ENCODE data around the gene PCNT. TPM values are rescaled to one million over a fixed set of nuclear protein-coding genes. Genes with fewer than 3 reads are reported as not detected.
A peak's percentile ranks its signal among the peaks of the same experiment; 100 is the strongest.
"Not testable (repeated sequence)": the region's sequence is repeated elsewhere in the genome, so short reads cannot be mapped to it uniquely, and the experiment has no call there.

Gene PCNT
- total RNA-seq, 1 donor from 2014 or later: 27.3 TPM

DNA sequence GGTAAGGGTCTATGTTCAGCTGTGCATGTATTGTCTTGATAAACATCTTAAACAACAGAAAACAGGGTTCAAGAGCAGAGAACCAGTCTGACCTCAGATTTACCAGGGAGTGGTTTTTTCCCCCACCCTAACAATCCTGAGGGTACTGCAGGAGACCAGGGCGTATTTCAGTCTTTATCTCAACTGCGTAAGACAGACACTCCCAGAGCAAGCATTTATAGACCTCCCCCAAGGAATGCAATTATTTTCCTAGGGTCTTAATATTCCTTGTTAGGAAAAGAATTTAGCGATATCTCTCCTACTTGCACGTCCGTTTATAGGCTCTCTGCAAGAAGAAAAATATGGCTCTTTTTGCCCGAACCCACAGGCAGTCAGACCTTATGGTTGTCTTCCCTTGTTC lies 124.9 kb downstream of the PCNT start:
- intact Hi-C loops (cut with DNase I); ATAC-seq; DNase-seq (ENCODE audit: missing footprints): not testable (repeated sequence)

DNA sequence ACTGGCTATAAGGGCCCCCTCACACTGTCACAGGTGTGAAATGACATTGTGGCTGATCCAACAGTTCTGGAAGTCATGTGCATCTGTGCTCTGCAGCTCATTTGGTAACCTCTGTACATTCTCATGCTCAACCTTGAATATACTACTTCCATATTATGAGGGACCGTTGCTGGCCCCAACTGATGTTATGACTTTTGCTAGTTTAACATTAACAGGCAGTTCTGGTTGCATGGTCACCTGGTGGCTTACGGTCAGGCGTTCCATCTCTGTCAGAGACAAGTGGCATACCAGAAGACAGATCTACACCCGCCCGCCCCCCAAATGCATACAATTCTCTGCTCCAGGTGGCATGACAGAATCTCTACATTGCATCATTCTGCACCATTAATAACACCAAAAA lies 128.8 kb downstream of the PCNT start:
- no peak for ATAC-seq
- intact Hi-C loops (cut with DNase I): loop anchor here (10.0 kb wide), 1 partner anchor 128 kb away; the partner anchor contains the start of genes C21orf58 and PCNT
- DNase-seq (ENCODE audit: missing footprints): no peak

DNA sequence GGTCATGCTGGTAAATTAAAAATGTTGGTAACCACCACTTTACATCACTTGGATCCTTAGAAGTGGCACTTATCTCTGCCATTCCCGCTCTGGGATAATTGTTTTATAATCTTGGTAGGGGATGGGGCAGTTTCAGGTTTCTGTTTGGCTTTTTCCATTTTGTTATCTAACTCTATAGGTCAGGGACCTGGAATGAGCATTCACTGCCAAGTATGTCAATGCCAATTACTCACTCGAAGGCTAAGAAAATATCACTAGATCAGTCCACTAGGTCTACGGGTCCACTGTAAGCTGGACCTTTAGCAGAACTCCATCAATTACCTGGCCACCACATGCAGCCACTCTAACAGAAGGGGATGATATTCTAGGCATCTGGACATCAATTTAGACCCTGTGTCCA lies 130.2 kb downstream of the PCNT start:
- intact Hi-C loops (cut with DNase I): loop anchor here (10.0 kb wide), 1 partner anchor 129 kb away; the partner anchor contains the start of genes C21orf58 and PCNT
- no peak for DNase-seq (ENCODE audit: missing footprints)
- no peak for ATAC-seq

DNA sequence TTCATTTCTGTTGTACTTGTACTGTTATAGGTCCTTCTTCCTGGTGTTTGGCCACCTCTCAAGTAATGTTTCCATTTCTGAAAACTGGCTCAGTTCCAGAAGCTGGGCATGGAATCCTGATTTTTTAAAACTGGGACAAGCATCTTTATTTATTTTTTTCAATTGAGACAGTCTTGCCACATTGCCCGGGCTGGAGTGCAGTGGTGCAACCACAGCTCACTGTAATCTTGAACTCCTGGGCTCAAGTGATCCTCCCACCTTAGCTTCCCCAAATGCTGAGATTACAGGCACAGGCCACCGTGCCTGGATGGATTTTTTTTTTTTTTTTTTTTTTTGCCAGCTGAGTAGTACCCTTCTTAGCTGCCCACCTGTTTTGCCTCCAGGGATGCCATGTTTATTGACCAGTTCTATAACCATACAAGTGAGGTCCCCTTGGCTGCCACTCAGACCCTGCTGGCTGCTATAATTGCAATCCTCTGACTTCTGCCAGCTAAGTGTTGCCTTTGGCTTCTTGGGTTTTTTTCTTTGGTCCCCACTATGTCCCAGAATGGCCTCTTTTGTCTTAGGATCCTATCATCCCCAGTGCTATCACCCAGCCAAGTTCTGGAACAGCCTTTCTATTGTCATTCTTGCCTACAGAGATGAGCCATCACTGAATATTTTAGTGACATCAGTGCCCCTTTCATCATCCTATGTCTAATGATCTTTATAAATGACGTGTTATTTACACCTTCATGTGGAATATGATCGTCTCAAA lies 130.9 kb downstream of the PCNT start:
- ATAC-seq: no peak

DNA sequence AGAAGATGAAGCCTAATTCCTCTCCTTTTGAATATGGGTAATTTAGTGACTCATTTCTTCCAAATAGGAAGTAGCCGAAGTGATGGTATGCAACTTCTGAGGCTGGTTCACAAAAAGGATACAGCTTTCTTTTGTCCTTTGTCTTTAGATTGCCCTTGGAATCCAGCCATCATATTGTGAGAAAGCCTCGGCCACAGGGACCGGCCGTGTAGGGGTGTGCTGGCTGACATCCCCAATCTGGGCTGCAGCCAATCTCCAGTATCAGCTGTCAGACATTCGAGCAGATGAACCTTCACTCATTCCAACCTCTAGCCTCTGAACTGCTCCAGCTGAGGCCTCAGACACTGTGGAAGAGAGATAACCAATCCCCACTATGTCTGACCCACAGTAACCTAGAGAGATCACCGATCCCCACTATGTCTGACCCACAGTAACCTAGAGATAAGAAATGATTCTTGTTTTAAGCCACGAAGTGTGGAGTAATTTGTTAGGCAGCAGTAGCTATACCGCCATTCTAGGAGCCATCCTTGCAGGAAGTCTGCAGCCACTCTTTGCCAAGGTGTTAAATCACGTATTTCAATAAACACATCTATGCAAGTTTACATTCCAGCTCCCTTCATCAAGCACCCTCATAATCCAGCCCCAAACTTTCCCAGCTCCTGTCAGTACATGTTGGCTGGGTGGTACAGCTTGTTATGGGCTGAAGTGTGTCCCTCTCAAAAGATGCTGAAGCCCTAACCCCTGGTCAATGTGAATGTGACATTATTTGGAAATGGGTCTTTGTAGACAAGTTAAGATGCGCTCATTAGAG lies 131.8 kb downstream of the PCNT start:
- DNase-seq (ENCODE audit: missing footprints) (no peak), ATAC-seq (no peak)
- intact Hi-C loops (cut with DNase I): loop anchor here (10.0 kb wide), 1 partner anchor 131 kb away; the partner anchor contains the start of genes C21orf58 and PCNT

More for the DNA sequence above, 130.9 kb downstream of the PCNT start:
- no peak for DNase-seq (ENCODE audit: missing footprints)
- intact Hi-C loops (cut with DNase I): loop anchor here (10.0 kb wide), 1 partner anchor 130 kb away; the partner anchor contains the start of genes C21orf58 and PCNT

DNA sequence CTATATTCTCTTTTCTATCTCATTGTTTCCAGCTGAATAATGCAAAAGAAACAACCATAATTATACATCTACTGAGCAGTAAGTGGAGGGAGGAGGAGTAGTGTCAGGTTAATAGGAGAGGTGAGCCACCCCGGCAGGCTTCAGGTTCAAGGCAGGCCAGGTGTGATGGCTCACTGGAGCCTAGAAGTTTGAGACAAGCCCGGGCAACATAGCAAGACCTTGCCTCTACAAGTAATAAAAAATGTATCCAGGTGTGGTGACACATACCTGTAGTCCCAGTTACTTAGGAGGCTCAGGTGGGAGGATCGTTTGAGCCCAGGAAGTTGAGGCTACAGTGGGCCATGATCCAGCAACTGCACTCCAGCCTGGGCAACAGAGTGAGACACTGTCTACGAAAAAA lies 132.8 kb downstream of the PCNT start:
- no peak for ATAC-seq
- intact Hi-C loops (cut with DNase I): loop anchor here (10.0 kb wide), 1 partner anchor 132 kb away; the partner anchor contains the start of genes C21orf58 and PCNT
- DNase-seq (ENCODE audit: missing footprints): no peak

DNA sequence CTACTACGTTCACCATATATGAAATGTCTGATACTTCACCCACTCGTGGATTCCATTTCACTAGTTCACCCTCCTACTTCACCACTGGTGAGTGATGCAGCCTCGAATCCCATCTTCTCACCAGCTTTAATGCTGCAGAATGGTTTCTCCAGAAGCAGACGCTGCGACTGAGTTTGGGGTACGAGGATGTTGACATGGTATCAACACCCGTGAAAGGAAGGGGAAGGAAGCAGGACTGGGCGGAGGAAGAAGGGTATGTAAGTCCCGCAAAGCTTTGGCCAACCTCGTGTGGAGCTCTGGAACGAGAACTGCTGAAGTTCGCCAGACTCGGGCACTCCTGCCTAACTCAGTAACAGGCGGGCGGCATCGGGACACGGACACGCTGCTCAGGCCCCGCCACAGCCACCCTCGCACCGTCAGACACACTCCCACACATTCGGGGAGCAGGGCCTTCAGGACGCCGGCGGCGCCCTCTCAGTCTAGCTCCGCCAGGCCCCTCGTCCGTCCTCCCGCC lies 133.9 kb downstream of the PCNT start:
- peak; percentile 81 for DNase-seq (ENCODE audit: missing footprints)
- ATAC-seq: peak; percentile 15
- intact Hi-C loops (cut with DNase I): loop anchor here (10.0 kb wide), 1 partner anchor 133 kb away; the partner anchor contains the start of genes C21orf58 and PCNT

DNA sequence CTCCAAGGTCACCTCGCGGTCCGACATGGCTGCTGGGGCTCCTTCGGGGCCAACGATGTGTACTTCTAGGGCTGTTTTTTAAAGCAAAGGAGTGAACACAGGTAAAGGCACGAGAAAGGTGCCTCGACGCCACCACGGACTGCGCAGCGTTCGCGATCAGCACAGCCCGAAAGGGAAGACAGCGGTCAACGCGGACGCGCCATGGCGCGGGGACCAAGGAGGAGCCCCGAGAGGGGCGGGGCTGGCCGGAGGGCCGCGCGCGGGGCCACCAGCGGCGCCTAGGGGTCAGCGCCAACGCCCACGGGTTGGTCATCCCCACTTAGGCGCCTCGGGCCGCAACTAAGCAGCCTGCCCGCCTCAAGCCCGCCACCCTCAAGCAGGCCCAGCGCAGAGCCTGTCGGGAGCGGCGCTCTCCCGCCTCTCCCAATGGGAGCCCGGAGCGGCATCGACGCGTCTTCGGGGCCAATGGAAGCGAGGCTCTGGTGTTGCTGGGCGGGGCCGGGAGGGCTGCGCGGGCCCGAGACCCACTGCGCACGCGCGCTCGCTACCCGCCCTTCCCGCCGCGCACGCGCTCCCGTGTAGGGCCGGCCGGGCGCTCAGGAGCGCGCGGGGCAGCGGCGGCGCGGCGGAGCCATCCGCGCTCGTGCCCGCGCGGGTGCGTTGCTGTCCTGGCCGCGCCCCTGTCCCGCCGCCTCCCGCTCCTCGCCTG lies 134.5 kb downstream of the PCNT start, which contains the start of gene DIP2A:
DIP2A (plus strand) TSS at position 577 of the 709 bp plus-strand sequence. CDS start 241 bp downstream, outside the sequence.
- DNase-seq (ENCODE audit: missing footprints): peak; percentile 98
- intact Hi-C loops (cut with DNase I): loop anchor here (10.0 kb wide), 1 partner anchor 134 kb away; the partner anchor contains the start of genes C21orf58 and PCNT
- peak; percentile 98 for ATAC-seq

DNA sequence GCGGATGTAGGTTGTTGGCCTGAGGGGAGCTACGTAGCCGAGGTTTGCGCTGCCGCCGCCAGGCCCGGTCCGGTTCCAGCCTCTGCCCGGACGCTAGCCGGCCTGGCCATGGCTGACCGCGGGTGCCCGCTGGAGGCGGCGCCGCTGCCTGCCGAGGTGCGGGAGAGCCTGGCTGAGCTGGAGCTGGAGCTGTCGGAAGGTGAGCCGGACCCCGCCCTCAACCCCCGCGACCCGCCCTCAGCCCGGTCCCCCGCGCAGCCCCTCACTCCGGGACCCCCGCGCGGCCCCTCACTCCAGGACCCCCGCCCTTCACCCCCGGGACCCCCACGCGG lies 135.0 kb downstream of the PCNT start:
- ATAC-seq (no peak), DNase-seq (ENCODE audit: missing footprints) (no peak)
- intact Hi-C loops (cut with DNase I): loop anchor here (10.0 kb wide), 1 partner anchor 134 kb away; the partner anchor contains the start of genes C21orf58 and PCNT

DNA sequence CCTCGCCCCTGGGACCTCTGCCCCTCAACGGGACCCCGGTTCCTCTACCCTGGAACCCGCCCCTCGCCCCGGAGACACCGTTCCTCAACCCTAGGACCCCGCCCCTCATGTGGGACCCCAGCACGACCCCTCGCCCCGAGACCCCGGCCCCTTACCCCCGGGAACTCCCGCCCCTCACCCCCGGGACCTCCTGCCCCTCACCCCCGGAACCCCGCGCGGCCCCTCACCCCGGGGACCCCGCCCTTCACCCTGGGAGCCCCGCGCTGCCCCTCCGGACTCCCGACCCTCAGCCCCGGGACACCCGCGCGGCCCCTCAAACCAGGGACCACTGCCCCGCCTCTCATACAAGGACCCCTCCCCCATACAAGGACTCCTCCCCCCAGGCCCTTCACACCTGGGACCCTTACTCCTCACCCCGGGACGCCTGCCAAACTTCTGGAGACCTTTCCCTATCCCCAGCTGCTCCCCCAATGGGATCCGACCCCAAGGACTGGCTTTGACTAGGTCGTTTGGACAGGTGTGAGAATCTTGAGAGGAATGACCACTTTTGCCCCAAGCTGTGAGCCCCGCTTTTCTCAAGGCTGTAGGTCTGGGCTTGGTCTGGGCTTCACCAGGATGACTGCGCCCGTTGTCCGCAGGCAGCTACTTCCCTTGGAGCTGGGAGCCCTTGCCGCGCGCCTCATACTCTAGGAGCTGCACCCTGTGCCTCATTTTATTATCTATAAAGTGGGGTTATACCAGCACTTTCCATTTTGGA lies 135.6 kb downstream of the PCNT start:
- DNase-seq (ENCODE audit: missing footprints) (peak; percentile 68), ATAC-seq (no peak)
- intact Hi-C loops (cut with DNase I): loop anchor here (10.0 kb wide), 1 partner anchor 135 kb away; the partner anchor contains the start of genes C21orf58 and PCNT

DNA sequence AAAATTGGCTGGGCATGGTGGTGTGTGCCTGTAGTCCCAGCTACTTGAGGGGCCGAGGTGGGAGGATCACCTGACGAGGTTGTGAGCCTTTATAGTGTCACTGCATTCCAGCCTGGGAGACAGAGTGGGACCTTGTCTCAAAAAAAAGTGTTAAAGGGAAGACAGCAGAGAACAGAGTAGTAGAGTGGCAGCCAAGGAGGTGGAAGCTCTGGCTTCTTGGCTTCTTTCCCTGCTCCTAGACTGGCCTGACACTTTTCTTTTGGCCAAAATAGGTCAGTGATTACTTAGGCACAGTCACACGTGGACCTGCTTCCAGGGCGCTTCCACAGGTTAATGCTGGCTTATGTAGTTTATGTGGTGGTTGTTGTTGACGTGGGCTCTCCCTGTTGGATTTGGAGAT lies 138.0 kb downstream of the PCNT start:
- ATAC-seq (no peak), DNase-seq (ENCODE audit: missing footprints) (no peak)
- intact Hi-C loops (cut with DNase I): no loop called here

DNA sequence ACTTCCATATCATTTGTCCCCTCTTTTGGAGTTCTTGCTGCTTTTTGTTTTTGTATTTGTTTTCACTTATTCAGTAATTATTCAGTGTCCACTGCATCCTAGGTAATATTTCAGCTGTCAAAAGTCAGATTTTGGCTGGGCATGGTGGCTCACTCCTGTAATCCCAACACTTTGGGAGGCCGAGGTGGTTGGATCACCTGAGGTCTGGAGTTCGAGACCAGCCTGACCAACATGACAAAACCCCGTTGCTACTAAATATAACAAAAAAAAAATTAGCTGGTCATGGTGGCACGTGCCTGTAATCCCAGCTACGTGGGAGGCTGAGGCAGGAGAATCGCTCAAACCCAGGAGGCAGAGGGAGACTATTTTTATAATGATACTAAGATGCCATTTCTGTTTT lies 141.2 kb downstream of the PCNT start:
- intact Hi-C loops (cut with DNase I); ATAC-seq: not testable (repeated sequence)
- DNase-seq (ENCODE audit: missing footprints): peak; percentile 63

DNA sequence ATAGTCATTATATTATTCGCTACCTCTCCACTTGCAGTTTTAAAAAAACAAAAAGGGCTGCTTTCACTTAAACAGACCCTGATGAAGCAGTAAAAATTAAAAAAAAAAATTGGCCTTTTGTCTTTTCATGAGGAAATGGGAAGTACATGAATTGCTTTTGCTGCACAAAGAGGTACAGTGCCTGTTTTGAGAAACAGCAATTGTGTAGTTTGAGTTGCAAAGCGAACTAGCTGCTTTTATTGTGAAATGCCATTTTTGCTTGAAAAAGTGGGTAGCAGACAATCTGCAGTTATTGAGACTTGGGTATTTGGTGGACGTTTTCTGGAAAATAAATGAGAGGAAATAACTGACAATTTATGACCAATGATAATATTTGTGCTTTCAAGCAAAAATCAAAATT lies 141.7 kb downstream of the PCNT start:
- intact Hi-C loops (cut with DNase I): no loop called here
- no peak for ATAC-seq
- DNase-seq (ENCODE audit: missing footprints): no peak

DNA sequence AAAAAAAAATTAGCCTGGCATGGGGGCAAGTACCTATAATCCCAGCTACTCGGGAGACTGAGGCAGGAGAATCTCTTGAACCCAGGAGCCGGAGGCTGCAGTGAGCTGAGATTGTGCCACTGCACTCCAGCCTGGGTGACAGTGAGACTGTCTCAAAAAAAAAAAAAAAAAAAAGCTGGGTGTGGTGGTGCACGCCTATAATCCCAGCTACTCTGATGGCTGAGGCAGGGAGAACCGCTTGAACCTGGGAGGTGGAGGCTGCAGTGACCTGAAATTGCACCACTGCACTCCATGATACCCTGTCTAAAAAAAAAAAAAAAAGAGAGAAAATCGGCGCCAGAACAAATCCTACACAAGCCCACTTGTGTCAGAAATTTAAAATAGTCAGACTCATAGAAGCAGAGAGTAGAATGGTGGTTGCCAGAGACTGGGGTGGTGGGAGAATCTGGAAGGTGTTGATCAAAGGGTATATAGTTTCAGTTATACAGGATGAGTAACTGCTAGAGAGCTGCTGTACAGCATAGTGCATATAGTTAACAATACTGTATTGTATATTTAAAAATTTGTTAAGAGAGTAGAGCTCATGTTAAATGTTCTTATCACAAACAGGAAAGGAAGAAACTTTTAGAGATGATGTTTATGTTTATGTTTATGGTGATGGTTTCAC lies 144.3 kb downstream of the PCNT start:
- intact Hi-C loops (cut with DNase I): no loop called here
- DNase-seq (ENCODE audit: missing footprints) (no peak), ATAC-seq (no peak)

DNA sequence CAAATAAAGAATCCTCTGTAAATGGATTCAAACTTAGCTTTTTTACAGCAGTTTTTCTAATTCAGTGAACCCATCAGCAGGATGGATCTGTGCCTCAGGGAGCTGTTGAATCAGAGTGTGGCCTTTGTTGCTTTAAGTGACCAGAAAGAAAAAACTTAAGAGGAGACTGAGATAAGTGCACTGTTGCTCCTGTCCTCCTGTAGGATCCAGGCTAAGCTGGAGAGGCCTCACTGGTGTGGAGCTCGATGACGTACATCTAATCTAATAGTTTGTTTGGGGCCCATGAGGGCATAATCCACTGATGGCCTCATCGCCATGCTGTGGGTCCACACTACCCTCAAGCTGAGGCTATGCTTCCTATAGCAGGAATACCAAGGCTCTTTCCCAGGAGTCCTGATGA lies 145.3 kb downstream of the PCNT start:
- ATAC-seq: no peak
- intact Hi-C loops (cut with DNase I): no loop called here
- no peak for DNase-seq (ENCODE audit: missing footprints)

DNA sequence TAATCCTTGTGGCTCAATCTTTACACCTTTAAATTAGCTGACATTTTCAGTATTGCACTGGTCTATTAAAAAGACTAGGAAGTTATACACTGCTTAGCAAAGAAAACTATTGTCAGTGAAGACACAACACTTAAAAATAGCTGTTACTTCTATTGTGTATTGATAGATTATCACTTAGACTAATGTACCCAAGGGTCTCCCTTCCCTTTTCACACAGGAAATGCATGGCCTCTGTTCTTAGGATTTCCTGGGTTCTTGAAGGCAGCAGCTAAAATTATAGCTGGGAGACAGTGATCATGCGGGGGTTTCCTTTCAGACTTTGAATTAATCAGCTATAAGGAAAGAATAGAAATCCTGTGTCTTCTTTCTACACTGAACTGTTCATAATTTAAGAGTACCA lies 147.6 kb downstream of the PCNT start:
- intact Hi-C loops (cut with DNase I): no loop called here
- ATAC-seq (no peak), DNase-seq (ENCODE audit: missing footprints) (no peak)

DNA sequence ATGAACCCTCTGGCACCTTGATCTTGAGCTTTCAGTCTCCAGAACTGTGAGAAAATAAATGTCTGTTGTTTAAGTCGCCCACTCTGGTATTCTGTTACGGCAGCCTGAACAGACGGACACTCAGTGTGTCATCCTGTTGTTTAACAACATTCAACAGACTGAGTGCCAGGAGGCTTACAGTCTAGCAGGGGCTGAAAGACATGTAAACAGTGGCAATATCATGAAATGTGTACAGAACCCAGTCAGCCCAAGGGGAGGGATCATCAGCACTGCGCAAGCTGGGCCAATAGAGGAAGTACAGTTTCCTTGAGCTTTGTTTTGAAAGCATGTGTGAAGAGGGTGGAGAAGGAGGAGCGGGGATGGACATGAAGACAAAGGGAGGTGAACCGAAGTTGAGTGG lies 148.3 kb downstream of the PCNT start:
- intact Hi-C loops (cut with DNase I): no loop called here
- DNase-seq (ENCODE audit: missing footprints) (no peak), ATAC-seq (no peak)
